ENCODE measurements around the gene GPR21.

The GPR21 gene

DNA sequence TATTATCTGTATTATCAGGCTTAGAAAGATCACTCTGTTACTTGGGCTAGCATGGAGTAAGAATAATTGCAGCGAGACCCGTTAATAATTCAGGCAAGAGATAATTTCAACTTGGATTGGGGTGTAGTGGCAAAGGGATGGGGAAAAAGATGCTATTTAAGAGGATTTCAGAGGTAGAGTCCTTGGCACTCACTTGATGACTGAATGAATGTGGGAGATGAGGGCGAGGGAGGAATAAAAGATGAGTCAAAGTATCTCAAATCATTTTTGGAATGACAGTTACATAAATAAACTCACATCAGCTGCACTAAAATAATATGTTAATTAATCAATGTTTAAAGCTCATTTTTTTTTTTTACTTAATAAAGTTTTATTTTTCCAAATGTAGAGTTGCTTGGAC lies 4.5 kb upstream of the GPR21 start:
- Histone ChIP-seq H2BK120ac (ENCODE audit: low read depth, low read length) (no peak overlapping the region), H2BK15ac (ENCODE audit: low read length) (no peak overlapping the region), H3K9ac (ENCODE audit: low read depth, low read length, poor library complexity) (no peak overlapping the region), H3K79me1 (ENCODE audit: low read depth, low read length) (no peaks in the 10 kb centered on the region), H3K27ac (replicated peaks; ENCODE audit: low read length) (no peak overlapping the region), H3K4ac (ENCODE audit: low read length) (no peak overlapping the region), H3K18ac (ENCODE audit: low read length) (no peak overlapping the region), H4K8ac (ENCODE audit: low read depth, low read length) (no peak overlapping the region), H3K9me3 (replicated peaks in 1 of 2; ENCODE audit: control insufficient read depth in 2 of 2, insufficient read depth in 1 of 2, low read depth in 1 of 2, low read length in 2 of 2) (no peaks in the 10 kb centered on the region), H3K14ac (ENCODE audit: low read length) (no peak overlapping the region), H3K4me3 (ENCODE audit: low read length in 2 of 2) (no peak overlapping the region), H2BK5ac (ENCODE audit: low read length) (no peak overlapping the region), H3K4me2 (ENCODE audit: insufficient read depth, low read length, poor library complexity, severe bottlenecking) (no peak overlapping the region), H3K27me3 (ENCODE audit: control insufficient read depth in 3 of 3, insufficient read depth in 3 of 3, low read depth in 1 of 3, low read length in 3 of 3) (no peaks in the 10 kb centered on the region), H3K23ac (ENCODE audit: low read depth, low read length, poor library complexity) (no peak overlapping the region), H2BK12ac (ENCODE audit: low read length) (no peak overlapping the region), H4K91ac (ENCODE audit: low read depth, low read length, poor library complexity) (no peak overlapping the region), H2AFZ (ENCODE audit: low read length) (no peak overlapping the region), H2AK5ac (ENCODE audit: low read depth, low read length) (no peak overlapping the region), H3K36me3 (replicated peaks in 1 of 2; ENCODE audit: control insufficient read depth in 2 of 2, insufficient read depth in 2 of 2, low read length in 2 of 2) (peaks cover 2 to 66% of the 10 kb centered on the region in 2 donors), H3K4me1 (ENCODE audit: control insufficient read depth in 2 of 2, insufficient read depth in 1 of 2, low read depth in 1 of 2, low read length in 2 of 2) (peaks cover 6 to 10% of the 10 kb centered on the region in 2 donors)
- no peak for DNase-seq (ENCODE audit: low spot score)
- WGBS, 2 donors (ENCODE audit: extremely low coverage in 2 of 2, insufficient read length in 2 of 2, insufficient replicate concordance in 1 of 2), result no CpG with 5 or more reads among the region's 3 CpGs

DNA sequence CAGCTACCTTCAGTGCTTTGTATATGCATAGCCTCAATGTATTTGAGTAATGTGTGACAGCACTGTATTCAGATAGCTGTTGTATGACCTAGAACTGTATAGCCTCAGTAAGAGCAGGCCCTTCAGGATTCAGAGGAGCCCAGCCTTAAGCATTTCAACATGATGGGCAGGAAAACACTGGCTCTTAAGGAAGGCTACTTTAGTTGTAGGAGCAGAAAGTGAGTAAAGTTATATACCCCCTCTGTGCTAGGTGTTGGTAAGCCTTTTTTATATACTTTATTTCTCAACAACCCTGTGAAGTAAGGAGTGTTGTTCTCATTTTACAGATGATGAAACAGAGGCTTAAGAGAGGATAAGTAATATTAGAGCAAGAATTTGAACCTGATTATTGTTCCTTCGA lies 1.5 kb upstream of the GPR21 start:
- H3K4ac ChIP-seq (ENCODE audit: low read length), result no peak overlapping the region
- H3K9ac ChIP-seq (ENCODE audit: low read depth, low read length, poor library complexity), result no peak overlapping the region
- H3K27me3 ChIP-seq (ENCODE audit: control insufficient read depth in 3 of 3, insufficient read depth in 3 of 3, low read depth in 1 of 3, low read length in 3 of 3), result no peaks in the 10 kb centered on the region
- no peak overlapping the region for H2AK5ac ChIP-seq (ENCODE audit: low read depth, low read length)
- no peak overlapping the region for H3K4me3 ChIP-seq (ENCODE audit: low read length in 2 of 2)
- H4K8ac ChIP-seq (ENCODE audit: low read depth, low read length), result no peak overlapping the region
- peaks cover 10 to 16% of the 10 kb centered on the region in 2 donors for H3K4me1 ChIP-seq (ENCODE audit: control insufficient read depth in 2 of 2, insufficient read depth in 1 of 2, low read depth in 1 of 2, low read length in 2 of 2)
- no peak for DNase-seq (ENCODE audit: low spot score)
- H4K91ac ChIP-seq (ENCODE audit: low read depth, low read length, poor library complexity), result no peak overlapping the region
- no peak overlapping the region for H2BK120ac ChIP-seq (ENCODE audit: low read depth, low read length)
- H3K27ac ChIP-seq (replicated peaks; ENCODE audit: low read length), result no peak overlapping the region
- no peak overlapping the region for H2BK15ac ChIP-seq (ENCODE audit: low read length)
- H2AFZ ChIP-seq (ENCODE audit: low read length), result no peak overlapping the region
- H2BK12ac ChIP-seq (ENCODE audit: low read length), result no peak overlapping the region
- H3K79me1 ChIP-seq (ENCODE audit: low read depth, low read length), result peaks cover 2% of the 10 kb centered on the region
- H3K23ac ChIP-seq (ENCODE audit: low read depth, low read length, poor library complexity), result no peak overlapping the region
- H3K9me3 ChIP-seq (replicated peaks in 1 of 2; ENCODE audit: control insufficient read depth in 2 of 2, insufficient read depth in 1 of 2, low read depth in 1 of 2, low read length in 2 of 2), result no peaks in the 10 kb centered on the region
- no peak overlapping the region for H3K18ac ChIP-seq (ENCODE audit: low read length)
- H3K14ac ChIP-seq (ENCODE audit: low read length), result no peak overlapping the region
- H3K36me3 ChIP-seq (replicated peaks in 1 of 2; ENCODE audit: control insufficient read depth in 2 of 2, insufficient read depth in 2 of 2, low read length in 2 of 2), result peaks cover 4 to 67% of the 10 kb centered on the region in 2 donors
- H2BK5ac ChIP-seq (ENCODE audit: low read length), result no peak overlapping the region
- no peak overlapping the region for H3K4me2 ChIP-seq (ENCODE audit: insufficient read depth, low read length, poor library complexity, severe bottlenecking)
- no CpG with 5 or more reads among the region's 1 CpG for WGBS, 2 donors (ENCODE audit: extremely low coverage in 2 of 2, insufficient read length in 2 of 2, insufficient replicate concordance in 1 of 2)

DNA sequence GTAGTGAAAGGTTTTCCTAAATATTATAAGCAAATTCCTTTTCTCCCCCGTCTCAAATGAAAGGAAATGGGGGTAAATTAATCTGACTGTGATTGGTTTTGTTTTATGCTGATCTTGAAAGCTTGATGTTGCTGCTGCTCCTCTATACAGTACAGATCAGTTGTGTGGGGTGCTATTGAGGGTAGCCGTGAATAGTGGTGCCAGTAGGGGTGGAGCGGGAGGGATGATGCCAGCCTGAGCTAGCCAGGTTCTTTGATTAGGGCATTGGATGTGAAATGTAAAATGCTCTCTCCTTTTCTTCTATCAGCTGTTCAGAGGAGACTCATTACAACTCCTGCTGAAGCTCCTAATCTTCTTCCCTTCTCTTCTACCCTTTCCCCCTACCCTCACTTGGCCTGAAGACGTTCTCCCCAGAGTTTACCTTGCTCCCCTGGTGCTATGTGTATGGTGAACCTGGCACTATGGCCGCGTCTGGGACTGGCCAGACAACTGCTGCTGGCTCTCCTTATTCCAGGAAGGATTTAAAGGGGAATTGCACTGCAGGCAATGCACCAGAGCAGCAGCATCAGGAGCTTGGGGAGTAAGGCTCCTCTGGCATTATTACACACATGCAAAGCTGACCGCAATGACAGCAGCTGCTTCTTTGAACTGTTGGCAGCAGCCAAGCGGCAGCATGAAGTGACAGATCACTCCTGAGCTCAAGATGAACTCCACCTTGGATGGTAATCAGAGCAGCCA lies 566 bp downstream of the GPR21 start:
- Histone ChIP-seq H3K4me3 (ENCODE audit: low read length in 2 of 2) (no peak overlapping the region), H3K79me1 (ENCODE audit: low read depth, low read length) (peaks cover 2% of the 10 kb centered on the region), H3K36me3 (replicated peaks in 1 of 2; ENCODE audit: control insufficient read depth in 2 of 2, insufficient read depth in 2 of 2, low read length in 2 of 2) (peaks cover 2 to 55% of the 10 kb centered on the region in 2 donors), H3K14ac (ENCODE audit: low read length) (no peak overlapping the region), H3K9ac (ENCODE audit: low read depth, low read length, poor library complexity) (no peak overlapping the region), H3K27me3 (ENCODE audit: control insufficient read depth in 3 of 3, insufficient read depth in 3 of 3, low read depth in 1 of 3, low read length in 3 of 3) (no peaks in the 10 kb centered on the region), H2AFZ (ENCODE audit: low read length) (no peak overlapping the region), H2AK5ac (ENCODE audit: low read depth, low read length) (no peak overlapping the region), H3K23ac (ENCODE audit: low read depth, low read length, poor library complexity) (no peak overlapping the region), H4K8ac (ENCODE audit: low read depth, low read length) (no peak overlapping the region), H2BK5ac (ENCODE audit: low read length) (no peak overlapping the region), H2BK15ac (ENCODE audit: low read length) (peak overlapping the region; percentile 40), H3K4ac (ENCODE audit: low read length) (peak overlapping the region; percentile 13), H3K18ac (ENCODE audit: low read length) (peak overlapping the region; percentile 15), H3K9me3 (replicated peaks in 1 of 2; ENCODE audit: control insufficient read depth in 2 of 2, insufficient read depth in 1 of 2, low read depth in 1 of 2, low read length in 2 of 2) (no peaks in the 10 kb centered on the region), H4K91ac (ENCODE audit: low read depth, low read length, poor library complexity) (no peak overlapping the region), H3K27ac (replicated peaks; ENCODE audit: low read length) (peak overlapping the region; percentile 28), H3K4me1 (ENCODE audit: control insufficient read depth in 2 of 2, insufficient read depth in 1 of 2, low read depth in 1 of 2, low read length in 2 of 2) (peaks cover 10 to 16% of the 10 kb centered on the region in 2 donors), H3K4me2 (ENCODE audit: insufficient read depth, low read length, poor library complexity, severe bottlenecking) (peak overlapping the region; percentile 21), H2BK12ac (ENCODE audit: low read length) (no peak overlapping the region), H2BK120ac (ENCODE audit: low read depth, low read length) (peak overlapping the region; percentile 38)
- no CpG with 5 or more reads among the region's 8 CpGs for WGBS, 2 donors (ENCODE audit: extremely low coverage in 2 of 2, insufficient read length in 2 of 2, insufficient replicate concordance in 1 of 2)
- no peak for DNase-seq (ENCODE audit: low spot score)

DNA sequence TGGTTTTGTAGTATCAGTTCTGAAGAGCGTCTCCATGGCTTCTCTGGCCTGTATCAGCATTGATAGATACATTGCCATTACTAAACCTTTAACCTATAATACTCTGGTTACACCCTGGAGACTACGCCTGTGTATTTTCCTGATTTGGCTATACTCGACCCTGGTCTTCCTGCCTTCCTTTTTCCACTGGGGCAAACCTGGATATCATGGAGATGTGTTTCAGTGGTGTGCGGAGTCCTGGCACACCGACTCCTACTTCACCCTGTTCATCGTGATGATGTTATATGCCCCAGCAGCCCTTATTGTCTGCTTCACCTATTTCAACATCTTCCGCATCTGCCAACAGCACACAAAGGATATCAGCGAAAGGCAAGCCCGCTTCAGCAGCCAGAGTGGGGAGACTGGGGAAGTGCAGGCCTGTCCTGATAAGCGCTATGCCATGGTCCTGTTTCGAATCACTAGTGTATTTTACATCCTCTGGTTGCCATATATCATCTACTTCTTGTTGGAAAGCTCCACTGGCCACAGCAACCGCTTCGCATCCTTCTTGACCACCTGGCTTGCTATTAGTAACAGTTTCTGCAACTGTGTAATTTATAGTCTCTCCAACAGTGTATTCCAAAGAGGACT lies 1.5 kb downstream of the GPR21 start:
- Histone ChIP-seq H2BK5ac (ENCODE audit: low read length) (no peak overlapping the region), H3K4ac (ENCODE audit: low read length) (no peak overlapping the region), H3K14ac (ENCODE audit: low read length) (no peak overlapping the region), H4K91ac (ENCODE audit: low read depth, low read length, poor library complexity) (no peak overlapping the region), H3K4me2 (ENCODE audit: insufficient read depth, low read length, poor library complexity, severe bottlenecking) (no peak overlapping the region), H3K9me3 (replicated peaks in 1 of 2; ENCODE audit: control insufficient read depth in 2 of 2, insufficient read depth in 1 of 2, low read depth in 1 of 2, low read length in 2 of 2) (no peaks in the 10 kb centered on the region), H2BK120ac (ENCODE audit: low read depth, low read length) (no peak overlapping the region), H3K18ac (ENCODE audit: low read length) (no peak overlapping the region), H3K4me1 (ENCODE audit: control insufficient read depth in 2 of 2, insufficient read depth in 1 of 2, low read depth in 1 of 2, low read length in 2 of 2) (peaks cover 10 to 16% of the 10 kb centered on the region in 2 donors), H2BK15ac (ENCODE audit: low read length) (no peak overlapping the region), H3K36me3 (replicated peaks in 1 of 2; ENCODE audit: control insufficient read depth in 2 of 2, insufficient read depth in 2 of 2, low read length in 2 of 2) (peaks cover 2 to 52% of the 10 kb centered on the region in 2 donors), H3K23ac (ENCODE audit: low read depth, low read length, poor library complexity) (no peak overlapping the region), H2AFZ (ENCODE audit: low read length) (no peak overlapping the region), H3K9ac (ENCODE audit: low read depth, low read length, poor library complexity) (no peak overlapping the region), H3K27ac (replicated peaks; ENCODE audit: low read length) (no peak overlapping the region), H2AK5ac (ENCODE audit: low read depth, low read length) (no peak overlapping the region), H4K8ac (ENCODE audit: low read depth, low read length) (no peak overlapping the region), H2BK12ac (ENCODE audit: low read length) (no peak overlapping the region), H3K27me3 (ENCODE audit: control insufficient read depth in 3 of 3, insufficient read depth in 3 of 3, low read depth in 1 of 3, low read length in 3 of 3) (no peaks in the 10 kb centered on the region), H3K4me3 (ENCODE audit: low read length in 2 of 2) (peak overlapping the region in 1 of 2 donors; percentile 52), H3K79me1 (ENCODE audit: low read depth, low read length) (peaks cover 2% of the 10 kb centered on the region)
- no CpG with 5 or more reads among the region's 13 CpGs for WGBS, 2 donors (ENCODE audit: extremely low coverage in 2 of 2, insufficient read length in 2 of 2, insufficient replicate concordance in 1 of 2)
- DNase-seq (ENCODE audit: low spot score), result no peak
